ENCODE measurements around the gene ARID2. TPM values are rescaled to one million over a fixed set of nuclear protein-coding genes. Genes with fewer than 3 reads are reported as not detected.

ARID2 gene
- total RNA-seq, 1 donor from 2014 or later = 45.5 TPM

GRCh38 chr12:45687081-45688015 lies 42.2 kb upstream of the ARID2 start:
- Mint-ChIP-seq H3K27me3 (ENCODE audit: unreplicated experiment) (no peaks in the 10 kb centered on the region), H3K4me1 (ENCODE audit: low read depth, unreplicated experiment) (no peaks in the 10 kb centered on the region), H3K36me3 (ENCODE audit: unreplicated experiment) (no peaks in the 10 kb centered on the region), H3K4me3 (ENCODE audit: unreplicated experiment) (no peak overlapping the region), H3K9me3 (ENCODE audit: unreplicated experiment) (peaks cover 1% of the 10 kb centered on the region), H3K27ac (ENCODE audit: unreplicated experiment) (no peak overlapping the region)
- no peak for DNase-seq
- TF ChIP-seq CTCF (IDR thresholded peaks at IDR 0.05; ENCODE audit: partially characterized antibody, unreplicated experiment) = no peak

- H3K27me3 Mint-ChIP-seq (ENCODE audit: unreplicated experiment) = no peaks in the 10 kb centered on the region
- no peak overlapping the region for H3K4me3 Mint-ChIP-seq (ENCODE audit: unreplicated experiment)
- no peak overlapping the region for H3K27ac Mint-ChIP-seq (ENCODE audit: unreplicated experiment)
- TF ChIP-seq CTCF (IDR thresholded peaks at IDR 0.05; ENCODE audit: partially characterized antibody, unreplicated experiment) = no peak
- no peaks in the 10 kb centered on the region for H3K4me1 Mint-ChIP-seq (ENCODE audit: low read depth, unreplicated experiment)
- no peaks in the 10 kb centered on the region for H3K36me3 Mint-ChIP-seq (ENCODE audit: unreplicated experiment)
- no peak for DNase-seq
- peaks cover 1% of the 10 kb centered on the region for H3K9me3 Mint-ChIP-seq (ENCODE audit: unreplicated experiment)
Measured at GRCh38 chr12:45688183-45688582, 41.3 kb upstream of the ARID2 start.

GRCh38 chr12:45695035-45695434 lies 34.5 kb upstream of the ARID2 start:
- Mint-ChIP-seq H3K27ac (ENCODE audit: unreplicated experiment) (no peak overlapping the region), H3K4me3 (ENCODE audit: unreplicated experiment) (no peak overlapping the region), H3K4me1 (ENCODE audit: low read depth, unreplicated experiment) (peaks cover 8% of the 10 kb centered on the region), H3K36me3 (ENCODE audit: unreplicated experiment) (peaks cover 5% of the 10 kb centered on the region), H3K27me3 (ENCODE audit: unreplicated experiment) (no peaks in the 10 kb centered on the region), H3K9me3 (ENCODE audit: unreplicated experiment) (peaks cover 3% of the 10 kb centered on the region)
- TF ChIP-seq CTCF (IDR thresholded peaks at IDR 0.05; ENCODE audit: partially characterized antibody, unreplicated experiment) = no peak
- no peak for DNase-seq

- DNase-seq = no peak
- Mint-ChIP-seq H3K9me3 (ENCODE audit: unreplicated experiment) (peaks cover 3% of the 10 kb centered on the region), H3K4me1 (ENCODE audit: low read depth, unreplicated experiment) (peaks cover 8% of the 10 kb centered on the region), H3K27me3 (ENCODE audit: unreplicated experiment) (no peaks in the 10 kb centered on the region), H3K27ac (ENCODE audit: unreplicated experiment) (no peak overlapping the region), H3K36me3 (ENCODE audit: unreplicated experiment) (peaks cover 5% of the 10 kb centered on the region), H3K4me3 (ENCODE audit: unreplicated experiment) (no peak overlapping the region)
- TF ChIP-seq CTCF (IDR thresholded peaks at IDR 0.05; ENCODE audit: partially characterized antibody, unreplicated experiment) = no peak
Measured at GRCh38 chr12:45695606-45696005, 33.9 kb upstream of the ARID2 start.

- no peaks in the 10 kb centered on the region for H3K27me3 Mint-ChIP-seq (ENCODE audit: unreplicated experiment)
- H3K27ac Mint-ChIP-seq (ENCODE audit: unreplicated experiment) = no peak overlapping the region
- no peak overlapping the region for H3K4me3 Mint-ChIP-seq (ENCODE audit: unreplicated experiment)
- peaks cover 3% of the 10 kb centered on the region for H3K9me3 Mint-ChIP-seq (ENCODE audit: unreplicated experiment)
- peaks cover 5% of the 10 kb centered on the region for H3K36me3 Mint-ChIP-seq (ENCODE audit: unreplicated experiment)
- peaks cover 8% of the 10 kb centered on the region for H3K4me1 Mint-ChIP-seq (ENCODE audit: low read depth, unreplicated experiment)
- TF ChIP-seq CTCF (IDR thresholded peaks at IDR 0.05; ENCODE audit: partially characterized antibody, unreplicated experiment) = no peak
- DNase-seq = no peak
Measured at GRCh38 chr12:45696049-45696448, 33.5 kb upstream of the ARID2 start.

All from glutamatergic neuron (in vitro differentiated cells).